CD4-positive, CD25-positive, alpha-beta regulatory T cell (primary cell): Measurements from ENCODE around the gene TMEM19. TPM values are rescaled to one million over a fixed set of nuclear protein-coding genes. Genes with fewer than 3 reads are reported as not detected.
"Not testable (repeated sequence)": the region's sequence is repeated elsewhere in the genome, so short reads cannot be mapped to it uniquely, and the experiment has no call there.

Experiments used
- ATAC-seq, 2 donors: fragments of 150-1000 bp; cut with Tn5 transposase; one replicate each; pipeline ENCODE4 v1.10.0; 2021; ENCODE audit warnings: low read depth in 2 of 2, moderate number of reproducible peaks in 2 of 2, moderate library complexity in 1 of 2
- DNase-seq, 3 donors: peaks; one replicate each; pipeline versions ENCODE4 v3.0.0 to v3.0.0-alpha.2; 2012 to 2022; ENCODE audit warnings: mixed read lengths in 1 of 3
- H3K27ac ChIP-seq: one replicate; pipeline ENCODE4 v1.7.0; 2013; ENCODE audit warnings: mild to moderate bottlenecking, low read length; ENCODE audit not compliant: insufficient read depth, poor library complexity, severe bottlenecking
- H3K27me3 ChIP-seq: one replicate; pipeline ENCODE4 v1.7.0; 2013; ENCODE audit warnings: low read length; ENCODE audit not compliant: control insufficient read depth, insufficient read depth
- H3K36me3 ChIP-seq: one replicate; pipeline ENCODE4 v1.7.0; 2013; ENCODE audit warnings: mild to moderate bottlenecking, low read length, moderate library complexity; ENCODE audit not compliant: control insufficient read depth, insufficient read depth
- H3K4me1 ChIP-seq: 2 replicates; pipeline ENCODE4 v1.7.0; 2013; ENCODE audit warnings: mild to moderate bottlenecking, low read length; ENCODE audit not compliant: insufficient read depth, control insufficient read depth, poor library complexity, severe bottlenecking
- H3K4me3 ChIP-seq: one replicate; pipeline ENCODE4 v1.7.0; 2013; ENCODE audit warnings: low read depth, mild to moderate bottlenecking, low read length, moderate library complexity
- H3K9me3 ChIP-seq, 2 experiments: 1 replicate in 1 of 2; 2 replicates in 1 of 2; pipeline ENCODE4 v1.7.0; 2013; ENCODE audit warnings: low read length in 2 of 2, mild to moderate bottlenecking in 1 of 2, moderate library complexity in 1 of 2; ENCODE audit not compliant: control insufficient read depth in 2 of 2
- H3K27ac Mint-ChIP-seq, 3 donors: one replicate each; pipeline ENCODE4 v1.8.0; 2020 to 2022; ENCODE audit warnings: mild to moderate bottlenecking in 3 of 3, mixed read lengths in 3 of 3, moderate library complexity in 2 of 3
- H3K27me3 Mint-ChIP-seq: one replicate; pipeline ENCODE4 v1.8.0; 2022; ENCODE audit warnings: mild to moderate bottlenecking, mixed read lengths
- H3K36me3 Mint-ChIP-seq: one replicate; pipeline ENCODE4 v1.8.0; 2020; ENCODE audit warnings: mixed read lengths
- H3K4me1 Mint-ChIP-seq, 4 donors: one replicate each; pipeline ENCODE4 v1.8.0; 2020 to 2022; ENCODE audit warnings: mixed read lengths in 4 of 4, mild to moderate bottlenecking in 1 of 4
- H3K4me3 Mint-ChIP-seq, 4 donors: one replicate each; pipeline ENCODE4 v1.8.0; 2020 to 2022; ENCODE audit warnings: mild to moderate bottlenecking in 4 of 4, mixed read lengths in 4 of 4, moderate library complexity in 3 of 4
- H3K9me3 Mint-ChIP-seq, 7 donors: one replicate each; pipeline ENCODE4 v1.8.0; 2020 to 2022; ENCODE audit warnings: mixed read lengths in 7 of 7, mild to moderate bottlenecking in 3 of 7, moderate library complexity in 2 of 7
- polyA plus RNA-seq, 4 donors: library from polyadenylated mRNA; unstranded; fragments of 300-500 nt; fragmentation: Illumina TruSeq; gene quantifications; one replicate each; pipeline ENCODE4 v1.2.3, GENCODE V29; 2021
- total RNA-seq: library from RNA; stranded (reverse); gene quantifications from one replicate; pipeline ENCODE4 v1.2.3, GENCODE V29; 2022

Gene TMEM19
- total and polyA plus RNA-seq, 5 donors from 2014 or later = 10.8 to 33.3 (median 24.7) TPM

DNA sequence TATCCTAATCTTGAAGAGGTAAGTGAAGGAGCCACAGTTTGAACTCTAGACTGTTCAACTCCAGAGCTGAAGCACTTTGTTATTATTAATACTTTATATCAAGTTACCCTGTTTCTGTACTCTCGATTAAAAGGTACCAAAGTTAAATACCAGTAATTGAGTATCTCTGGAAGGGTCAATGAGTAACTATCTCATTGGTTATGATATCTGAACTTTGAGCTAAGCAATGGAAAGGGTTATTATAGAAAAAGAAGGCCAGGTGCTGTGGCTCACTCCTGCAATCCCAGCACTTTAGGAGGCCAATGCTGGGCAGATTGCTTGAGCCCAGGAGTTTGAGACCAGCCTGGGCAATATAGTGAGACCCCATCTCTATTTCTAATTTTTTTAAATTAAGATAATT, 9.9 kb downstream of the TMEM19 start:
- Histone ChIP-seq H3K27me3 (no peaks in the 10 kb centered on the region), H3K27ac (no peak overlapping the region), H3K9me3 (no peaks in the 10 kb centered on the region), H3K4me3 (no peak overlapping the region), H3K4me1 (peaks cover 3% of the 10 kb centered on the region), H3K36me3 (peaks cover 32% of the 10 kb centered on the region)
- no peak overlapping the region for H3K4me3 Mint-ChIP-seq
- no peaks in the 10 kb centered on the region for H3K9me3 Mint-ChIP-seq
- H3K36me3 Mint-ChIP-seq = peaks cover 22% of the 10 kb centered on the region
- DNase-seq = no peak
- ATAC-seq = no peak
- H3K27ac Mint-ChIP-seq = no peak overlapping the region
- H3K27me3 Mint-ChIP-seq = no peaks in the 10 kb centered on the region
- H3K4me1 Mint-ChIP-seq = peaks cover 12 to 18% (median 13%) of the 10 kb centered on the region in 4 donors

DNA sequence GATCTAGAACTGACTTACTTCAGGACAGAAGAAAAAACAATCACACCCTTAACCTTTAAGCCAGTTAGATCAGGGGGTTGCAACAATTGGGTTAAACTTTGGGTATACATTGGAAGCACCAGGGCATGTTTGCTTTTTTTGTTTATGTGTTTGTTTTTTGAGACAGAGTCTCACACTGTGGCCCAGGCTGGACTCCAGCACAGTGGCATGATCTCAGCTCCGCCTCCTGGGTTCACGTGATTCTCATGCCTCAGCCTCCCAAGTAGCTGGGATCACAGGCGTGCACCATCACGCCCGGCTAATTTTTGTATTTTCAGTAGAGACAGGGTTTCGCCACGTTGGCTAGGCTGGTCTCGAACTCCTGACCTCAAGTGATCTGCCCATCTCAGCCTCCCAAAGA, 16.3 kb downstream of the TMEM19 start:
- not testable (repeated sequence) for H3K4me3 Mint-ChIP-seq, H3K4me1 Mint-ChIP-seq, H3K27me3 ChIP-seq, H3K9me3 ChIP-seq, DNase-seq, ATAC-seq, H3K27me3 Mint-ChIP-seq, H3K9me3 Mint-ChIP-seq, H3K4me3 ChIP-seq, H3K4me1 ChIP-seq, H3K27ac ChIP-seq
- Mint-ChIP-seq H3K36me3 (peaks cover 23% of the 10 kb centered on the region), H3K27ac (peak overlapping the region in 1 of 3 donors; percentile 84)
- peaks cover 33% of the 10 kb centered on the region for H3K36me3 ChIP-seq

DNA sequence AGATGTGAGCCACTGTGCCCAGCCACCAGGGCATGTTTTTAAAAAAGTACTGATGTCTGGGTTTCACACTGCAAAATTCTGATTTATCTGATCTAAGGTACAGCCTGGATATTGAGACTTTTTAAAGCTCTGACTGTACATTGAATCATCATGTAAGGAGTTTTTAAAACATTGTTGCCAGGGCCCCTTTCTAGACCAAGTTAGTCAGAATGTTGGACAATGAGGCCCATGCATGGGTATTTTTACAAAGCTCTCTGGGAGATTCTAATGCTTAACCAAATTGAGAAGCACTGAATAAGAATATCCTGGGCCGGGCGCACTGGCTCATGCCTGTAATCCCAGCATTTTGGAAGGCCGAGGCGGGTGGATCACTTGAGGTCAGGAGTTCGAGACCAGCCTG, 16.7 kb downstream of the TMEM19 start:
- H3K27ac ChIP-seq = no peak overlapping the region
- DNase-seq = no peak
- Mint-ChIP-seq H3K9me3 (no peaks in the 10 kb centered on the region), H3K4me3 (no peak overlapping the region), H3K36me3 (peaks cover 23% of the 10 kb centered on the region), H3K4me1 (peaks cover 0 to 1% (median 0%) of the 10 kb centered on the region in 4 donors), H3K27ac (no peak overlapping the region), H3K27me3 (no peaks in the 10 kb centered on the region)
- peaks cover 29% of the 10 kb centered on the region for H3K36me3 ChIP-seq
- no peaks in the 10 kb centered on the region for H3K4me1 ChIP-seq
- no peaks in the 10 kb centered on the region for H3K9me3 ChIP-seq
- H3K4me3 ChIP-seq = no peak overlapping the region
- no peaks in the 10 kb centered on the region for H3K27me3 ChIP-seq
- ATAC-seq = no peak

DNA sequence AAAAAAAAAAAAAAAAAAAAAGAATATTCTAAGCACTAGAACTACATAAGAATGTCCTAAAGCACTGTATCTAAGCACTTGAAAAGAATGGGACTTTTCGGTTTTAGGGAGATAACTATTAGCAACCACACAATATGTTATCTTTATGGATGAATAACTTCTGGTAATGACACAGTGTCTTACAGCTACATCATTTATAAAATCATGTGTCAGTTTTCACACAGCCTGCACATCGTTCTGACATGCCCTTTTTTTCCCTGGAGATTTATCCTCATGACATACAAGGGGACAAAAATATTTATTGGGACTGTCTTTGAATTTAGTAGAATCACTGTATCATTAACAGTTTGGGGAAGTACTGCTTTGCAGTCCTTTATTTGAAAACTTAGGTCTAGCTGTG, 17.3 kb downstream of the TMEM19 start:
- peak overlapping the region in 1 of 3 donors; percentile 17 for H3K27ac Mint-ChIP-seq
- DNase-seq = no peak
- Histone ChIP-seq H3K9me3 (no peaks in the 10 kb centered on the region), H3K4me1 (no peaks in the 10 kb centered on the region), H3K27me3 (no peaks in the 10 kb centered on the region), H3K4me3 (no peak overlapping the region), H3K36me3 (peaks cover 25% of the 10 kb centered on the region), H3K27ac (no peak overlapping the region)
- H3K36me3 Mint-ChIP-seq = peaks cover 23% of the 10 kb centered on the region
- no peak overlapping the region for H3K4me3 Mint-ChIP-seq
- H3K9me3 Mint-ChIP-seq = no peaks in the 10 kb centered on the region
- ATAC-seq = no peak
- peaks cover 0 to 7% (median 2%) of the 10 kb centered on the region in 4 donors for H3K4me1 Mint-ChIP-seq
- no peaks in the 10 kb centered on the region for H3K27me3 Mint-ChIP-seq

DNA sequence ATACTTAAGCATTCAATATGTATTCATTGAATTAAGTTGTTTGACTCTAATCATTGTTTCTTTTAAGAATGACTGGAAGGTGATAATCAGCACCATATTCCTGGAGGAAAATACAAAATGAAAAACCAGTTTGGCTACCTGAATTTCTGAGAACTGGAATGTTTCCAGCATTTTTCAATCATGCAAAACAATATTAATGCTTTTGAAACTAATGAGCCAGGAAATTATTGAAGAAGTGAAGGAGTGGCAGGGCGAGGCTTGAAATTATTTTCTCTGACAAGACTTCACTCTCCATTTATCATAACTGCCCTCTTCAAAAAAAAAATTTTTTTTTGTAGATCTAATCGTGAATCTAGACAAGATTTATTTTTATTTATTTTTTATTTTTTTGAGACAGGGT, 19.0 kb downstream of the TMEM19 start:
- peaks cover 10% of the 10 kb centered on the region for H3K36me3 ChIP-seq
- no peak overlapping the region for H3K27ac Mint-ChIP-seq
- no peaks in the 10 kb centered on the region for H3K27me3 ChIP-seq
- H3K4me3 Mint-ChIP-seq = no peak overlapping the region
- no peaks in the 10 kb centered on the region for H3K9me3 ChIP-seq
- peaks cover 16% of the 10 kb centered on the region for H3K36me3 Mint-ChIP-seq
- ATAC-seq (no peak), DNase-seq (no peak)
- peaks cover 0 to 10% (median 3%) of the 10 kb centered on the region in 4 donors for H3K4me1 Mint-ChIP-seq
- H3K4me3 ChIP-seq = no peak overlapping the region
- no peaks in the 10 kb centered on the region for H3K4me1 ChIP-seq
- H3K27ac ChIP-seq = no peak overlapping the region
- peaks cover 0 to 2% (median 0%) of the 10 kb centered on the region in 7 donors for H3K9me3 Mint-ChIP-seq
- no peaks in the 10 kb centered on the region for H3K27me3 Mint-ChIP-seq

DNA sequence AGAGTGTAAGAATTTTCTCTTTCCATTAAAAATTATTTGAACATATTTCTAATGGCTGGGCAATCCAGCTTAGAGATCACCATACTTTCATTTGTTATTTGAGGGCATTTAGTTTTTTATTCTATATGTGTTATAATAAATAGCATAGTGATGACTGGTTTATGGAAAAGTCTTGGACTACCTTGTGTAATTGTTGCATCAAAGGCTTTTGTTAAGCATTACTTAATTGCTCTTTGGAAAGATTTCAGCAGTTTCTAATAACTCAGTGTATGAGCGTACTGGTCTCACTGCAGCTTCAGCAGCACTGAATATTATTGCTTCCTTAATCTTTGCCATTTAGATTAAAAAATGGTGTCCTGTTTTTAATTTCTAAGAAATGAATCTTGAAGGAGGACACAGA, 22.8 kb downstream of the TMEM19 start:
- DNase-seq (no peak), ATAC-seq (no peak)
- H3K27ac Mint-ChIP-seq = no peak overlapping the region
- H3K4me1 Mint-ChIP-seq = peaks cover 0 to 10% (median 3%) of the 10 kb centered on the region in 4 donors
- no peak overlapping the region for H3K4me3 Mint-ChIP-seq
- Histone ChIP-seq H3K9me3 (peaks cover 9 to 10% of the 10 kb centered on the region in 2 experiments), H3K36me3 (peaks cover 4% of the 10 kb centered on the region), H3K27me3 (no peaks in the 10 kb centered on the region), H3K4me3 (no peak overlapping the region), H3K4me1 (no peaks in the 10 kb centered on the region), H3K27ac (no peak overlapping the region)
- no peaks in the 10 kb centered on the region for H3K27me3 Mint-ChIP-seq
- peaks cover 0 to 32% (median 9%) of the 10 kb centered on the region in 7 donors for H3K9me3 Mint-ChIP-seq
- H3K36me3 Mint-ChIP-seq = peaks cover 10% of the 10 kb centered on the region

DNA sequence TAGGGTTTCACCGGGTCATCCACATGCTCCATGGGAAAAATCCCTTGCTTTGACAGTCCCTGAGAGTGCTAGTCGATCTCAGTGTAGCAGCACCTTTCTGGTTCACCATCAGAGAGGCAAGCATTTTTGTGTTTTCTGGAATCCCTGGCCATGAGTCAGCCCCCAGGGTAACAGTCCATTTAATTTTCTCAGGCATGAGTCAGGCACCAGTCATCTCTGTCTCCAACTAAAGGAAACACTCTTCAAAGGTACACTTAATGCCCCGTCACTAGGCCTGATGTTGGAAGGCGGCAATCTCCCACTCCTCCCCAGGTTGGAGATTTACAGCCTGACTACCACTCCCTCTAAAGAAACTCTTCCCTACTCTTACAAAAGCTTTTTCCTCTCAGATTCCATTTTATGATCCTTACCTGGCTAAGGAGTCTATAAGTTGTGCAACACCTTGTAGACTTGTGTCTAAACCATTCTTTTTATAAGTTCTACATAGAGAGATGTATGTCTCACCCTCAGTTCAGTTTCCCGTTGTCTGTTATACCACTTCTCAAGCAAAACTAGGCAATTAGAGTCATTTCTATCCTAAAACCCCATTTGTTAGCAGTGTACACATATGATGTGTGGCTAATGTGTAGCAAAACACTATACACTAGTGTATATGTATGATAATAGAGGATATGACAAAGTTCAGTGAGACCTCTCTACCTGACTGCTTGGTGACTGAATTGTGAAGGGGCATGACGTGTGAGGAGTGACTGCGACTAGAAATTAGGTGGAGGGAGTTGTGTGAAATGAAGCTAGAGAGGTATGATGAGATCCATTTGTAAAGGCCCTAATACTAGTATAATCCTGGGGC, 24.6 kb downstream of the TMEM19 start:
- Mint-ChIP-seq H3K27ac (no peak overlapping the region), H3K9me3 (peaks cover 0 to 41% (median 9%) of the 10 kb centered on the region in 7 donors), H3K36me3 (peaks cover 6% of the 10 kb centered on the region), H3K27me3 (no peaks in the 10 kb centered on the region), H3K4me1 (peaks cover 0 to 10% (median 3%) of the 10 kb centered on the region in 4 donors), H3K4me3 (no peak overlapping the region)
- Histone ChIP-seq H3K36me3 (no peaks in the 10 kb centered on the region), H3K4me1 (no peaks in the 10 kb centered on the region), H3K27ac (no peak overlapping the region), H3K27me3 (no peaks in the 10 kb centered on the region), H3K4me3 (no peak overlapping the region), H3K9me3 (peaks cover 15 to 17% of the 10 kb centered on the region in 2 experiments)
- no peak for ATAC-seq
- DNase-seq = no peak

DNA sequence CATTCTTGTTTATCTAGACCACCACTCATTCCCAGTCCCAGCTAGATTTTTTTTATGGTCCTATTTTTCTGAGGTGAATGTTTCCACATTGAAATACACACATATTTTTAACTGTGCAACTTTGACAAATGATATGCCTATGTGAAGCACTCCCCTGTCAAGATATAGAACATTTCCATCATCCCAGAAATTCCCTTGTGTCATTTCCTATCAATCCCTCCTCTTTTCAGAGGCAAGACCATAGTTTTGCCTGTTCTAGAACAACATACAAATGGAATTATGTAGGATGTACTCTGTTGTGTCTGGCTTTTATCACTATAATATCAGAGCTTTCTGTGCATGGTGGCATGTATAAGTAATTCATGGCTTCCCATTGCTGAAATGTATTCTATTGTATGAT, 32.7 kb downstream of the TMEM19 start:
- DNase-seq (no peak), ATAC-seq (no peak)
- Histone ChIP-seq H3K4me3 (no peak overlapping the region), H3K27ac (no peak overlapping the region), H3K27me3 (no peaks in the 10 kb centered on the region), H3K4me1 (no peaks in the 10 kb centered on the region), H3K9me3 (peaks cover 6 to 9% of the 10 kb centered on the region in 2 experiments), H3K36me3 (no peaks in the 10 kb centered on the region)
- Mint-ChIP-seq H3K36me3 (no peaks in the 10 kb centered on the region), H3K9me3 (peaks cover 0 to 20% (median 4%) of the 10 kb centered on the region in 7 donors), H3K27ac (no peak overlapping the region), H3K4me3 (no peak overlapping the region), H3K27me3 (peaks cover 4% of the 10 kb centered on the region), H3K4me1 (no peaks in the 10 kb centered on the region)
